HepG2 (cell line): ENCODE data around the gene PHKG2. TPM values are rescaled to one million over a fixed set of nuclear protein-coding genes. Genes with fewer than 3 reads are reported as not detected.

Experiments
- EED ChIP-seq: sonication (generic); formaldehyde crosslinking; IDR thresholded peaks from 2 replicates; pipeline ENCODE4 v1.5.0; 2020; ENCODE audit warnings: mild to moderate bottlenecking, missing genetic modification reagents
- ERF ChIP-seq: IDR thresholded peaks from 2 replicates; pipeline ENCODE4 v1.6.1; 2018; ENCODE audit warnings: missing biosample characterization, missing genetic modification reagents
- FOXC1 ChIP-seq: sonication (generic); formaldehyde crosslinking; IDR thresholded peaks from 2 replicates; pipeline ENCODE4 v1.8.0; 2022; ENCODE audit warnings: mild to moderate bottlenecking, missing genetic modification reagents, borderline replicate concordance
- NR3C1 ChIP-seq: sonication (generic); formaldehyde crosslinking; IDR thresholded peaks from 2 replicates; pipeline ENCODE4 v1.4.0; 2020; ENCODE audit warnings: missing genetic modification reagents
- POLR2AphosphoS2 ChIP-seq: IDR thresholded peaks from 2 replicates; pipeline ENCODE4 v1.6.1; 2011; ENCODE audit warnings: low read depth, low read length, improper control_type of control experiment
- RFXAP ChIP-seq: sonication (generic); formaldehyde crosslinking; IDR thresholded peaks from 2 replicates; pipeline ENCODE4 v1.4.0; 2020; ENCODE audit warnings: missing genetic modification reagents, borderline replicate concordance
- SCMH1 ChIP-seq: sonication (generic); formaldehyde crosslinking; IDR thresholded peaks from 2 replicates; pipeline ENCODE4 v1.9.0; 2021; ENCODE audit warnings: missing genetic modification reagents, mild to moderate bottlenecking, borderline replicate concordance
- SOX6 ChIP-seq, 2 experiments: fragments of 450-650 bp in 1 of 2; sonication (generic) in 1 of 2; formaldehyde crosslinking in 1 of 2; IDR thresholded peaks; 2 replicates each; pipeline versions ENCODE4 v1.4.0 to v1.6.1; 2017 to 2020; ENCODE audit warnings: antibody characterized with exemption in 1 of 2, mild to moderate bottlenecking in 1 of 2, missing genetic modification reagents in 1 of 2
- SRSF9 ChIP-seq: fragments of 200-400 bp; formaldehyde crosslinking; IDR thresholded peaks from 2 replicates; pipeline ENCODE4 v1.6.1; 2018; ENCODE audit warnings: borderline replicate concordance, mild to moderate bottlenecking, low read depth, low read length; ENCODE audit not compliant: insufficient read depth, poor library complexity, severe bottlenecking
- TBX2 ChIP-seq: sonication (generic); formaldehyde crosslinking; IDR thresholded peaks from 2 replicates; pipeline ENCODE4 v1.5.0; 2020; ENCODE audit warnings: missing genetic modification reagents, mild to moderate bottlenecking, borderline replicate concordance
- TCF12 ChIP-seq, 2 experiments: fragments of 450-650 bp in 1 of 2; sonication (generic) in 1 of 2; formaldehyde crosslinking in 1 of 2; IDR thresholded peaks; 2 replicates each; pipeline versions ENCODE4 v1.6.1 to v1.8.0; 2017 to 2022; ENCODE audit warnings: antibody characterized with exemption in 1 of 2, mild to moderate bottlenecking in 1 of 2, missing genetic modification reagents in 1 of 2, moderate library complexity in 1 of 2
- TEAD3 ChIP-seq: optimal IDR thresholded peaks from 2 replicates; pipeline ENCODE3; 2016; ENCODE audit warnings: borderline replicate concordance
- ZMAT3 ChIP-seq: sonication (generic); formaldehyde crosslinking; conservative IDR thresholded peaks from 2 replicates; pipeline ENCODE4 v1.7.0; 2021; ENCODE audit warnings: missing genetic modification reagents
- ZNF253 ChIP-seq: sonication (generic); formaldehyde crosslinking; IDR thresholded peaks from 2 replicates; pipeline ENCODE4 v1.8.0; 2022; ENCODE audit warnings: mild to moderate bottlenecking, missing genetic modification reagents, borderline replicate concordance
- ZNF3 ChIP-seq: IDR thresholded peaks from 2 replicates; pipeline ENCODE4 v1.7.0; 2017; ENCODE audit warnings: inconsistent platforms
- ZNF563 ChIP-seq: sonication (generic); formaldehyde crosslinking; IDR thresholded peaks from 2 replicates; pipeline ENCODE4 v1.8.0; 2022; ENCODE audit warnings: mild to moderate bottlenecking, moderate library complexity, missing genetic modification reagents
- ZNF775 ChIP-seq: sonication (generic); formaldehyde crosslinking; IDR thresholded peaks from 2 replicates; pipeline ENCODE4 v1.4.0; 2020; ENCODE audit warnings: missing genetic modification reagents, mild to moderate bottlenecking, moderate library complexity, borderline replicate concordance
- polyA plus RNA-seq, 8 experiments: library from polyadenylated mRNA; depleted of rRNA in 3 of 8; stranded (reverse) in 7 of 8; unstranded in 1 of 8; fragments of >200 nt; fragmentation: Illumina TruSeq in 4 of 8; extraction: Trizol in 4 of 8; gene quantifications; 2 replicates each; pipeline versions ENCODE4 v1.2.1 to v1.2.3, GENCODE V29; 2011 to 2016; ENCODE audit warnings: low read depth in 4 of 8, missing spikeins in 1 of 8, mixed read lengths in 1 of 8; ENCODE audit not compliant: insufficient read depth in 1 of 8
- total RNA-seq, 5 experiments: library from RNA; depleted of rRNA; stranded (reverse); fragments of >200 nt; fragmentation: Illumina TruSeq; extraction: Trizol; gene quantifications; 2 replicates each; pipeline ENCODE4 v1.2.3, GENCODE V29; 2016; ENCODE audit warnings: low read depth in 1 of 5
- TF ChIP-seq, protein P1 (sequence below): sonication (generic); formaldehyde crosslinking; IDR thresholded peaks from 2 replicates; pipeline ENCODE4 v1.8.1; 2023; ENCODE audit warnings: mild to moderate bottlenecking, missing genetic modification reagents
- TF ChIP-seq, protein P2 (sequence below): sonication (generic); formaldehyde crosslinking; IDR thresholded peaks from 2 replicates; pipeline ENCODE4 v1.4.0; 2020; ENCODE audit warnings: missing genetic modification reagents
- TF ChIP-seq, protein P3 (sequence below): sonication (generic); formaldehyde crosslinking; IDR thresholded peaks from 2 replicates; pipeline ENCODE4 v1.8.1; 2022; ENCODE audit warnings: mild to moderate bottlenecking, missing genetic modification reagents
- TF ChIP-seq, protein P4 (sequence below): IDR thresholded peaks from 2 replicates; pipeline ENCODE4 v1.6.1; 2018; ENCODE audit warnings: missing genetic modification reagents

PHKG2 gene
- total and polyA plus RNA-seq, 2 of the 13 experiments (the other 11 are each of a cell fraction or from before 2014, with no cell fraction given), result 37.4 to 42.1 TPM

DNA sequence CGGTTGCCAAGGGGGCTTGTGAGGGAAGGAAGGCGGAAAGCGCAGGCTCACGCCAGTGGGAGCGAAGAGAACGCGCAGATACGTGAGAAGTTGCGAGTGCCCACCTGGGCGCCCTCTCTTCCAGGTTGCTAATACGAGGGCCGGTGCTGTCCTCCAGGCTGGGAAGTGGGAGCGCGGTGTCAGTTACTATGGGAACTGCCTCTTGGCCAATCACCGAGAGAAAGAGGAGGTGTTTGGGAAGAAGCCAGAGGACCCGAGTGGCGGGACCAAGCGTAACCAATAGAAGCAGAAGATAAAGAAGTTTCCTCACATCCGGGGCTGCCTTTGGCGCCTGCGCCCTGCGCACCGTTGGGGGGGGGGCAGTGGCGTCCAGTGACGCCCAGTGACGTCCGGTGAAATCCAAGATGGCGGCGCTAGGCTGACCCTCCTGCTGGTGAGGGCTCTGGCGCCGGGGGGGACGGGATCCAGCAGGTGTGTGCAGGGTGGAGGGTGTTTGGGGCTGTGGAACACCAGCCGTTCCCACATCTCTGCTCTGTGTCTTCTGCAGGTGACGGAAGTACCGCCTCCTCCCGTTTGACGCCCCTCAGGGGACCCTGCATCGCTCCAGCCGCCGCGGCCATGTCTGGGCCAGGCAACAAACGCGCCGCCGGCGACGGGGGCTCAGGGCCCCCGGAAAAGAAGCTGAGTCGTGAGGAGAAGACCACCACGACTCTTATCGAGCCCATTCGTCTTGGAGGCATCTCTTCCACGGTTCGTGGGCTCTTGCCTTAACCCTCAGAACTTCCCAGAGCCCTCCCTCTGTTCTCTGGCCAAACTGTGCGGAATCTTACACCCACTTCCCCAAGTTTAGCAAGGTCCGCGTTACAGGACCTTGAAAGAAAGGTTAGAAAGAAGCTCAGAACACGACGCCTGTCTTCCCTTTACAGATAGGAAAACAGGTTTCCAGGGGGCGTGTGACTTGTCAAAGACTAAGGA lies 14.0 kb downstream of the PHKG2 start, which contains the start of the genes CFAP119 and RNF40 (continued):
- no peak for TF ChIP-seq TCF12 (IDR thresholded peaks at IDR 0.05)
- TF ChIP-seq TCF12 (CRISPR knock-in tag; IDR thresholded peaks at IDR 0.05), result no peak
- TF ChIP-seq, protein P1, sequence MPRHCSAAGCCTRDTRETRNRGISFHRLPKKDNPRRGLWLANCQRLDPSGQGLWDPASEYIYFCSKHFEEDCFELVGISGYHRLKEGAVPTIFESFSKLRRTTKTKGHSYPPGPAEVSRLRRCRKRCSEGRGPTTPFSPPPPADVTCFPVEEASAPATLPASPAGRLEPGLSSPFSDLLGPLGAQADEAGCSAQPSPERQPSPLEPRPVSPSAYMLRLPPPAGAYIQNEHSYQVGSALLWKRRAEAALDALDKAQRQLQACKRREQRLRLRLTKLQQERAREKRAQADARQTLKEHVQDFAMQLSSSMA, result no peak
- TF ChIP-seq ZNF775 (CRISPR knock-in tag), result peak; percentile 47; the same call in 1 of the 2 replicates
- TF ChIP-seq, protein P2, sequence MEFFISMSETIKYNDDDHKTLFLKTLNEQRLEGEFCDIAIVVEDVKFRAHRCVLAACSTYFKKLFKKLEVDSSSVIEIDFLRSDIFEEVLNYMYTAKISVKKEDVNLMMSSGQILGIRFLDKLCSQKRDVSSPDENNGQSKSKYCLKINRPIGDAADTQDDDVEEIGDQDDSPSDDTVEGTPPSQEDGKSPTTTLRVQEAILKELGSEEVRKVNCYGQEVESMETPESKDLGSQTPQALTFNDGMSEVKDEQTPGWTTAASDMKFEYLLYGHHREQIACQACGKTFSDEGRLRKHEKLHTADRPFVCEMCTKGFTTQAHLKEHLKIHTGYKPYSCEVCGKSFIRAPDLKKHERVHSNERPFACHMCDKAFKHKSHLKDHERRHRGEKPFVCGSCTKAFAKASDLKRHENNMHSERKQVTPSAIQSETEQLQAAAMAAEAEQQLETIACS, result no peak; the same call in 1 of the 2 replicates
- TF ChIP-seq ZNF253 (CRISPR knock-in tag), result peak; percentile 6; the same call in 1 of the 2 replicates
- no peak for TF ChIP-seq ZNF3 (CRISPR knock-in tag)
- TF ChIP-seq FOXC1 (CRISPR knock-in tag), result peak; percentile 71
- TF ChIP-seq TEAD3 (CRISPR knock-in tag), result no peak
- TF ChIP-seq POLR2AphosphoS2, result no peak
- TF ChIP-seq NR3C1 (CRISPR knock-in tag), result no peak
- TF ChIP-seq, protein P3, sequence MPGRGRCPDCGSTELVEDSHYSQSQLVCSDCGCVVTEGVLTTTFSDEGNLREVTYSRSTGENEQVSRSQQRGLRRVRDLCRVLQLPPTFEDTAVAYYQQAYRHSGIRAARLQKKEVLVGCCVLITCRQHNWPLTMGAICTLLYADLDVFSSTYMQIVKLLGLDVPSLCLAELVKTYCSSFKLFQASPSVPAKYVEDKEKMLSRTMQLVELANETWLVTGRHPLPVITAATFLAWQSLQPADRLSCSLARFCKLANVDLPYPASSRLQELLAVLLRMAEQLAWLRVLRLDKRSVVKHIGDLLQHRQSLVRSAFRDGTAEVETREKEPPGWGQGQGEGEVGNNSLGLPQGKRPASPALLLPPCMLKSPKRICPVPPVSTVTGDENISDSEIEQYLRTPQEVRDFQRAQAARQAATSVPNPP (CRISPR knock-in tag), result peak; percentile 79
- TF ChIP-seq TBX2 (CRISPR knock-in tag), result peak; percentile 53
- TF ChIP-seq, protein P4, sequence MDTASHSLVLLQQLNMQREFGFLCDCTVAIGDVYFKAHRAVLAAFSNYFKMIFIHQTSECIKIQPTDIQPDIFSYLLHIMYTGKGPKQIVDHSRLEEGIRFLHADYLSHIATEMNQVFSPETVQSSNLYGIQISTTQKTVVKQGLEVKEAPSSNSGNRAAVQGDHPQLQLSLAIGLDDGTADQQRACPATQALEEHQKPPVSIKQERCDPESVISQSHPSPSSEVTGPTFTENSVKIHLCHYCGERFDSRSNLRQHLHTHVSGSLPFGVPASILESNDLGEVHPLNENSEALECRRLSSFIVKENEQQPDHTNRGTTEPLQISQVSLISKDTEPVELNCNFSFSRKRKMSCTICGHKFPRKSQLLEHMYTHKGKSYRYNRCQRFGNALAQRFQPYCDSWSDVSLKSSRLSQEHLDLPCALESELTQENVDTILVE, result peak; percentile 83
- TF ChIP-seq ZMAT3, result no peak; the same call in 1 of the 2 replicates
- TF ChIP-seq SCMH1 (CRISPR knock-in tag), result no peak
- TF ChIP-seq EED (CRISPR knock-in tag), result peak; percentile 71; the same call in 1 of the 2 replicates
- no peak for TF ChIP-seq SRSF9
- TF ChIP-seq ERF (CRISPR knock-in tag), result 0 out of 2 replicates have a peak, but pooled peaks have one; percentile 64
- peak; percentile 76; the same call in 1 of the 2 replicates for TF ChIP-seq RFXAP (CRISPR knock-in tag)
- TF ChIP-seq ZNF563, result peak; percentile 82; the same call in 1 of the 2 replicates
- TF ChIP-seq SOX6 (IDR thresholded peaks at IDR 0.05), result no peak
- TF ChIP-seq SOX6 (CRISPR knock-in tag; IDR thresholded peaks at IDR 0.05), result peak; percentile 35
